Left lobe of liver (tissue), 2 donors: ENCODE results near the gene P2RX1. TPM values are rescaled to one million over a fixed set of nuclear protein-coding genes. Genes with fewer than 3 reads are reported as not detected.

ENCODE experiments used
- ATAC-seq: fragments of 200-7000 bp; cut with Tn5 transposase; one replicate; pipeline ENCODE4 v1.9.1; 2020; ENCODE audit warnings: mild to moderate bottlenecking, moderate library complexity
- DNase-seq: peaks from one replicate; pipeline ENCODE4 v3.0.0-alpha.2; 2020; ENCODE audit warnings: low spot score
- total RNA-seq: library from RNA; stranded (reverse); gene quantifications from one replicate; pipeline ENCODE4 v1.2.1, GENCODE V29; 2021
- donor health status: DM: no; HTN: no; CAD: no; lungs with moderate emphysema.
- donor health status: DM: no; HTN: yes; CAD: no.

Gene P2RX1
- total RNA-seq = 0.13 TPM

DNA sequence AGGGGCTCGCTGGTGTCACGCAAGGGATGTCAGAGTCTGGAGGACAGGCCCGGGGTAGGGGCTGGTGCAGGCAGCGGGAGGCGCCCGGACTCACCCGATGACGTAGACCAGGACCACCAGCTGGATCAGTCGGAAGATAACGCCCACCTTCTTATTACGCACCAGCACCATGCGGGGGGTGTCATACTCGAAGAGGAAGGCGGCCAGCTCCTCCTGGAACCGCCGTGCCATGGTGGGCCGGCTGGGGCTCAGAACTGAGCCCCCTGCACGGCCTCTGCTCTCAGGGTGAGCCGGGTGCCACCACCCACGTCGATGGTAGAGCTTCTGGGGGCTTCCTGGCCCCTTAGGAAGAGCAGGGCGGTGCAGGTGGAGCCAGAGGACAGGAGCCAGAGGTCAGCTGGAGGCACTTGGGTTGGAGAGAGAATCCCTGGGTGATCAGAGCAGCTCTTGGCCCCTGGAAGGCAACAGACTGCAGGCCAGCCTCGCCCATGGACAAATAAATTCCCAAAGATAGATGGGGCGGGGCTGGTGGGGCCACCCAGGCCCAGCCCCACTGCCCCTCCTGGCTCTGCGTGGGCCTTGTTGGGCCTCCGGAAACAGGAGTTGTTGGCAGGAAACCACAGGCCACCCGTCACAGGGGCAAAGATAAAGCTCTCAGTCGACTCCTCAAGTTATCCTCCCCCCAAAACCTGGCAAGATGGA, at the start of gene P2RX1:
Gene P2RX1 (minus strand): TSS at position 471 of the 702 bp plus-strand sequence. CDS start 240 bp downstream, at position 231.
- no peak for DNase-seq
- no peak for ATAC-seq

DNA sequence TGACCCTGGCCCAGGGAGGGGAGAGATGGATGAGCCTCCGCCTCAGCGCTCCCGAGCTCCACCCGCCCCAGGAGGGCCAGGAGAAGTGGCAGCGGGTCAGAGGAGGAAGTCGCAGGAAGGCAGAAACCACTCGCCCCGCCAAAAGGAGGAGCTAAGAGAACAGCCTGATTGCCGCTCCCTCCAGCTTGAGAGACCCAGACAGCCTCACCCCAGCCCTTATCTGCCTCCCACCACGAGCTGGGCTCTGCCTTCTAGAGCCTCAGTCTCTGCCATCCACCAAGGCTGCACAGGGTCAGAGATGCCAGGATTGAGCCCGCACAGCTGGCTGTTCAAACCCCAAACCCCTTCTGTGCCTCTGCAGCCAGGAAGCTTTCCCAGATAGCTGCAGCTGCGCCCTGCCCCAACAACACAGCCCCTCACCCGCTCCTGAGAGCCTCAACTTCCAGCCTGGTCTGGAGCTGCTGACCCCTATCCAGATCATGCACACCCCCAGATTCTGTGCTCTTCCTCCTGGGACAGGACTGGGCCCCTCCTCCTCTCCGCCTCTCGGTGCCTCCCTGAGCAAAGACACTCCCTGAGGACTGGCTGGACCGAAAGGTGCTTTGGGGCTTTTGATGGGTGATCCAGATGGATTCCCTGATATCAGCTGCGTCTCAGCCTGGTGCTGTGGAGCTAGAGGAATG, 49.0 kb upstream of the P2RX1 start:
- ATAC-seq (peak; percentile 28), DNase-seq (no peak)

DNA sequence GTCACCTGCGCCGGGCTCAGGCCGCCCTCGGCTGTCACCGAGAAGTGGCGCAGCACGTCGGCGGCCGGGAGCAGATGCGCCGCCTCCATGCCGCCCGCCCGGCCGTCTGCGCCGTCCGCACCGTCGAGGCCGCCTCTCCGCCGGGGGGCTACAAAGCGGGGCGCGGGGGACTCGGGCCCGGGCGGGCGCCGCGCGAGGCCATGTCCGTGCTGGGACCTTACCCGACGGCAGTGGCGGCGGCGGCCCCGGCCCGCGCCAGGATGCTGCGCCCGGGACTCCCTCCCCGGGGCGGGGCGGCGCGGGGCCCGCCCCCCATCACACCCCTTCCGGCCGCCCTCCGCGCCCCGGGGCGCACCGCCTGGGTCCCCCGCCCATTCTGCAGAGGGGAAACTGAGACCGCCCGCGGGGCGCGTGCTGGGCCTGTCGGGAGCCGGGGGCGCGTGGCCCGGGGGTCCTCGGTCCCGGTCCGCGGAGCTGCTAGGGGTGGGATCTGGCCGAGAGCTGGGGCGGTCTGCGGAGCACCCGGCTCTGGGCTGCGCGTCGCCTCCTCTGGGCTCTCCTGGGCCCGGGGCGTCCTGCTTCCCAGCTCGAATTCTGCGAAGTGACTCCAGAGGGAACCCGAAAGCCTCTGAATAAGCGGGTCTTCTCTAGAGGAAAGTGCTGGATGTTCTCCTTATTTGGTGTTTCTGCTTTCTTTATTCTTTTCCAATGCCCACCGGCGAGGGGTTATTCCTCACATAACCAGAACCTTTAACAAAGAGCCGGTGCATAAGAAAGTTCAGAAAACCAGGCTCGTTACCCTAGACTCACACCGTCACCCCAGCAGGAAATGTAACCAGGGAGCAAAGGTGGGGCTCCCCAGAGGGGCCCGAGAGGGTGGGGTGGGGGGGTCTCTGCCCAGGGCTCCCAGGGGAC, 48.2 kb upstream of the P2RX1 start, which contains the start of gene ATP2A3:
Gene ATP2A3 (minus strand): TSS at position 235 of the 915 bp plus-strand sequence. CDS start 146 bp downstream, at position 89.
- ATAC-seq (peak; percentile 12), DNase-seq (no peak)

DNA sequence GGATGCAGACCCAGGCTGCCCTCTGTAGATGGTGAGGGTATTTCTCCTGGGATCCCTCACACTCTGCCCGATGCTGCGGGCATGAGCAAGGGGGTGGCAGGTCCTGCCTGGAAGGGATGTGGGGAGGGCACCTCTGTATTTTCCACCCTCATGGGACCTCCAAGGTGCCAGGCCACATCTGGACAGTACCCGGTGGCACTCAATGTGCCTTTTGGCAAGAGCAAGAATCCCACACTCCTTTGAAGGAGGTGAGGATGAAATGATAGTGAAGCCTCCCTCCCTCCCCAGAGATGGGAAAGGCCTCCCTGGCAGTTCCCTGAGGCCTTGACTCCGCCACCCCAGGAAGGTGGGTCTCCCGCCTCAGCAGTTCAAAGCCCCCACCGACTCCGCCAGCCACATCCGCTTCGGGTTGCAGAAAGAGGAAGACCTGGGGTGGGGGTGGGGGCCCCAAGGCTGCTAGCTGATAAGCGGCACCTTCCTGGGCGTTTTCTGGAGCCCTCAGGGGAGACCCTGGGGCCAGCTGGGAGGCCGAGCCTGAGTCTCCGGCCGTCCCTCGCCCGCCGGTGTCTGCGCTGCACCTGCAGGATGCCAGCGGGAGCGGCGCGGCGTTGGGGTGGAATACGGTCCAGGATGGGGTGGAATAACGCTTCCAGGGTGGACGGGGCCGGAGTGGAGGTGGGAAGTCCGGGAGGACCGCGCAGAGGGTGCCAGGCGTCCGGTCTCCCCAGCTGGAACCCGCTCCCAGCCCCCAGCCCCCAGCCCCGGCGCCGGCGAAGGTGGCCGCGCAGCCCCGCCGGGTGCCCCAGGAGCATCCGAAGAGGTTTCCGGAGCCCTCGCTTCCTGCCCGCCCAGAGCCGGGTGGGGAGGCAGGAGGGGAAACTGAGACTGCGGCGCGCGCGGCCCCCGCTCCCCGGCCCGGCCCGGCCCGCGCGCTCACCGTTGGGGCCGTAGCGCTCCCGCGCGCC, 47.3 kb upstream of the P2RX1 start:
- ATAC-seq = no peak
- no peak for DNase-seq

DNA sequence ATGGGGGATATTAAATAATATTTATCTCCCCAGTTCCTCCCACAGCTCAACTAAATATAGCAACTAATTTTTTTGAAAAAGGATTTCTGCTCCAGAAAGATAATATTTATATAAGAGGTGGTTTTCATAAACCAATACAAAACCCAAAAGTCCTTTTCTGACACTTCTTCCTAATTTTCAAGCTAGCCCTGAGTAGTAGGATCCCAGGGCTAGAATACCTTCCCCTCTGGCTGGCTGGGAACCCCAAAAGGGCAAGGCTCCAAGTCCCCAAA, 46.6 kb upstream of the P2RX1 start:
- no peak for DNase-seq
- no peak for ATAC-seq

DNA sequence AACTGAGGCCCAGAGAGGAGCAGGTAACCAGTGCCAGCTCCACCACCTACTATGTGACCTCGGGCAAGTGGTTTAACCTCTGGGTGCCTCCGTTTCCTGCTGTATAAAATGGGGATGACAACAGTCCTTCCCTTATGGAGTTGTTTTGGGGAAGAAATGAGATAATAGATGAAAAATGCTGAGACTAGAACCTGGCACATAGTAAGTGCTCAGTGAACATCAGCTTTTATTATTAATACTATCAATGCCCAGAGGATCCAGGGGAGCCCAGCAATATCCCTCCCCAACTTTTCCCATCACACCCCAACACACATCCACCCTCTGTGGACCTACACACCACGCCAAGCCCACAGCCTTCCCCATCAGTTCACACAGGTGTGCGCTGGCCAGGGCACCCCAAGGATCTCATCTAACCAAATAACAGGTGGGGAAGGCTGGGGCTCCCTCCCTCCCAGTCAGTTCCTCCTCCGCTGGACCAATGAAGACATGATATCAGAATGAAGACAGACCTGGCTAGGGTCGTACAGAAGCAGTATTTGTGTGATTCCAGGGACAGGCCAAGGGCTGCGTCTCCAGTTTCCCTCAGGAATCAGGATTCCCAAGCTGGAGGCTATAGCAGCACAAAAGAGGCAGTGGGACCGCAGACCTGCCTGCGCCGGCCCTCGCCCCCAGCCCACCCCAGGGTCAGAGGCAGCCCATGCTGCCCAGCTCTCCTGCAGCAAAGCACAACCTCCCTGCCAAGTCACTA, 46.1 kb upstream of the P2RX1 start:
- ATAC-seq = no peak
- no peak for DNase-seq

DNA sequence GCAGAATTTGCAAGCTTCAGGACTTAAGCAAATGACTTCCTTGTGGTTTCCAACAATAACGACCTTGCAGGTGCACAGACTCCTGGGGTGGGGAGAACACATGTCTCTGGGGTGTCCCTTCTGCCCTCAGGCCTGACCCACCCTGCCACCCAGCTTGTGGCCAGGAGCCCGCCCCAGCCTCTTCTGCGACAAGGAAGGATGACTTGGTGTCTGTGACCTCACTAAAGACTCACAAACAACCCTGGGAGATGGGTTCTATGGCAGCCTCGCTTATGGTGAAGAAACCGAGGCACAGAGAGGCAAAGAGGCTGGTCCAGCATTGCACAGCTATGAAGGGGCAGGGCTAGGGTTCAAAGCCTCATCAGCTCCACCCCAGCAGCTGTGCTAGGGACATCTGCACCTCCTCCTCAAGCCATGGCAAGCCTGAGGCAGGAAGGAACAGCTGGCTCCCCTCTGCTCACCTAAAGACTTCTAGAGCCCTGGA, 45.3 kb upstream of the P2RX1 start:
- DNase-seq (no peak), ATAC-seq (no peak)

DNA sequence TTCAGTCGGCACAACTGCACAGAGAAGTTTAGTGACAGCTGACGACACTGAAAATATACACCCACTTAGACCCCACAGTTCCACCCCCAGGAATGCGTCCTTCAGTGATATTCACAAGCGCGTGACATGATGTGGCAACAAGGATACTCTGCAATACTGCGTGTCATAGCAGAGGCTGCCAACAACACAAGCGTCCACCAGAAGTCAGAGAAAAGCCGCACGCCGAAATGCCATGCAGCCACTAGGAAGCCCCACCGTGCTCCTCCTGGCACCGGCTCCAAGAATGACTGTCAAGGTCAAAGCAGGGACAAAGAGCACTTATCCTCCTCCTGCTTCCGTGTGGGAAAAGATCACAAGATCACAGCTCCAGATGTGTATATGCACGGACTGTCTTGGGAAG, 44.5 kb upstream of the P2RX1 start:
- DNase-seq (no peak), ATAC-seq (no peak)

DNA sequence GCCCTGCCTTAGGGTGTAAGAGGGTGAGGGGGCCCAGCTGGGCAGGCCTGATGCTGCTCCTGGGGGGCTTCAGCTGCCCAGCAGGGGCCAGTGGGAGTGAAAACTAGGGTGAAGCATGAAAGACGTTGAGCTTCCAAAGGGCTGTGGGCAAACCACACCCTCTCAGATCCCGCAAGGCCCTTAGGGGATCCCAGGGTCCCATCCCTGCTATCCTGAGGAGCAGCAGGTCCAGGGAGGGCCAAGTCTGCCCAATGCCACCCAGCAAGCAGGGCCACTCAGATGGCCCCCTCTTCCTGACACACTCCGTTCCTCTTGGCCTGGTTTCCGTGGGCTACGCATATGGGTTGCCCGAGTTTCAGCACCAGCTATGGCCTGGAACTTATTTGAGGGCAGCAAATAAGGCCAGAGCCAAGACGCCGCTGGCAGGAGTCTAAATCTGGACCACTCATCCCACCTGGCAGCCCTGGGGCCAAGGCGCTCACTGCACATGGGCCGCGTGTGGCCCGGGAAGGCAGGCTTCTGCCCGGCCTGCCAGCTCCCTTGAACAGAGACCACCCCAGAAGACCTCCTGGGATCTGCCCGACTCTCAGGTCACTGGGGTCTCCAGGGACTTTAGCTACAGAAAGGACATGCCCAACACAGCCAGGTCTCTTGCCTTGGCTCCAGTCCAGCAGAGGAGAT, 43.8 kb upstream of the P2RX1 start:
- DNase-seq (no peak), ATAC-seq (no peak)

DNA sequence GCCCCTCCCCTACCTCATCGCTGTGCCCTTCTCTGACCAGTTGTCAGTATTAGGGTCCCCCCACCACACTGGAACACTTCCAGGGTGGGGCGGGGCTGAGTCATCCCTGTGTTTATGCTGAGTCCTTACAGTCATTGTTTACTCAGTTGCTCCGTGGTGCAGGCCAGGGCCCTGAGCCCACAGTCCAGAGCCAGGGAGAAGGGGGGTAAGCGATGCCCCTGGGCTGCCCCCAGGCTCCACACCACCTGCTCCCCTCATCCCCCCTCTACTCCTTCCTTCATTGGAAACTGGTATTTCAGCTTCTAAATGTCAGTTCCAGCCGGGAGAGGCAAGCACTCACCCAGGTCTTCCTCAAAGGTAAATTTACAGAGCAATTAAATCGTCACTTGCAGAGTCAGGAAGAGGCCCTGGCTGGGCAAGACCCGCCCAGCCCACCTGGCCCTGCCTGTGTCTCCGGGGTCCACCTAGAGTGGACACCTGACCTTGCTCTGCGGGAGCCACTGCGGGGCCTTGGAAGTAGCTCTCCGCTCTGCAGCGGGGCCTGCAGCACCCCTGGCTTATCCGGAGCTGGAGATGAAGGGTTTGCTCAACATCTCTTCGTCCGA, 43.1 kb upstream of the P2RX1 start:
- DNase-seq = no peak

DNA sequence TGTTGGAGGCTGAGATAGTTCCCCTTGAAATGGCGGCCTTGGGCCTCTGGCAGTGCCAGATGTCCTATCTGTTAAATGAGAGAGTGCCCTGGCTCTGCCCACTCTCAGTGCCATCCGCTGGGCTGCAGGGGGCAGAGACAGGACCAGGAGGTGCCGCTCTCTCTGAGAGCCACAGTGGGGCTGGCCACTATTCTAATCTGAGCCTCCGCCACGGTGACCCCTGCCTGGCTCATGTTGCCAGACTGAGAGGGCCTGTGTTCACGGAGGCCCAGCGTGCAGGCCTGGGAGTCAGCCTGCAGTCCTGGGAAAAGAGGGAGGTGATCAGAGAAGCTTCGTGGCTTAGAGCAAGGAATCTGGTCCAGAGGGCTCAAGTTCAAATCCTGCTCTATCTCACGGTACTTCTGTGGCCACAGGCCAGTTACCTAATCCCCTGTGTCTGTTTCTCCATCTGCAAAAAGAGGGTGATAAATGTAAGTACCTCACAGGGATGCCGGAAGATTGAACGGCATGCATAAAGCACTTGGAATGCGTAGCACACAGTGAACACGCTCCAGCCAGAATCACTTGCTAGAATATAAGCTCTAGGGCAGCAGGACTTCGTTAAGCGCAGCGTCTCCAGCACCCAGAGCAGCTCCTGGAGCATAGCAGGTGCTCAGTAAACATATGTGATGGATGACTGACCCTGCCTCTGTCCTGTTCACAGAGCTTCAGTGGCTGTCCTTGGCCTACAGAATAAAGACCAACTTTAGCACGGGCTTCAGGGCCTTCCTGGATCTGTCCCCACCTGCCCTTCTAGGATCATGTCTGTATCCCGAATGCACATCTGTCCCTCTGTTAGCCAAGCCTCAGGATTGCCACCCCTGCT, 41.7 kb upstream of the P2RX1 start:
- ATAC-seq (no peak), DNase-seq (no peak)

More for the DNA sequence above, 43.1 kb upstream of the P2RX1 start:
- ATAC-seq = no peak

DNA sequence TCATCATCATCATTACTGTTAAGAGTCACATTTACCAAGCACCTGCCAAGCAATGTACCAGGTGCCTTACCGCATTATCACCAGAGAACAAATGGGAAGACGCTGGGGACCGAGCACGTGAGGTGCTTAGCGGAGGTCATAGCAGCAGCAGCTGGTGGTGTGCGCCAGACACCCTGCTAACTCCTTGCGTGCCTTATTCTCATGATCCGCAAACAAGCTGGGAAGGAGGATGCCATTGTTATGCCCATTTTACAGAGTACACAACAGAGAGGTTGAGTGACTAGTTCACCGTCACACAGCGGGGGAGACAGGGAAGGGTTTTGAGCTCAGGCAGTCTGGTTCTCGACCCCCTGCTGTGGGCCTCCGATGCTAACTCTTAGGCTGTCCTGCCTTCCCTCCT, 40.7 kb upstream of the P2RX1 start:
- ATAC-seq = no peak
- no peak for DNase-seq

DNA sequence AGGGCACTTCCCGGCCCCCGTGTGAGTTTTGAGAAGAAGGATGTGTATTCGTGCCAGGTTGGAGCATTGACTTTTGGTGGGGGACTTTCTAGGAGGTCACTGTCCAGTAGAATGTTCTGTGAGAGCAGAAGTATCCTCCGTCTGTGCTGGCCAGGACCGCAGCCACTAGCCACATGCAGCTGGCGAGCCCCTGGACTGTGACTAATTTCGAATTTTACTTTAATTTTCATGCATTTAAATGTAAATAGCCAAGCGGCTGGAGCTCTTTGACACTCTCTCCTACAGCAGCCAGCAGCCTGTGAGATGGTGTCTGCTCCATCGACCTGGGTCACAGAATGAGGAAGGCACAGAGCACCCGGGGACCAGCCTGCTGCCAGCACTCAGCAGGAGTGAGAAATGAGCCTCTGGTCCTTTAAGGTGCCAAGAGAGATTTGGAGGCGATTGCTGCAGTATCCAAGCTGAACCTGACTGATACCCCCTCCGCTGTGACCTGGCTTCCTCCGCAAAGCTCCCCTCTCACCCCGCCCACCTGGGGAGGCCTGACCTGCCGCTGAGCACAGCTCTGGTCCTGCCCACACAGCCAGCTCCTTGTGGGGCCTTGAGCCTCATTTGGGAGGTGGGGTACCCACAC, 40.2 kb upstream of the P2RX1 start:
- ATAC-seq = no peak
- DNase-seq = no peak

DNA sequence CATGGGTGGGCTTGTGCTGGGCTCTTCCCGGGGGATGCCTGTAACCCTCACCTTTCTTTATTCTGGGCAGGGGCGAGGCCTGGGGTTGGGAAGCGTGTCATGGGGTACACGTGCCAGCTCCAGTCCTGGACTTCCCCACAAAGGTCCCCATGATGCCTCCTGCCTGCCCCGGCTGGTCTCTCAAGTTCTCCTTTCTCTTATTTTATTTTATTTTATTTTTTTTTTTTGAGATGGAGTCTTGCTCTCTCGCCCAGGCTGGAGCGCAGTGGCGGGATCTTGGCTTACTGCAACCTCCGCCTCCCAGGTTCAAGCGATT, 39.4 kb upstream of the P2RX1 start:
- no peak for DNase-seq
- no peak for ATAC-seq

DNA sequence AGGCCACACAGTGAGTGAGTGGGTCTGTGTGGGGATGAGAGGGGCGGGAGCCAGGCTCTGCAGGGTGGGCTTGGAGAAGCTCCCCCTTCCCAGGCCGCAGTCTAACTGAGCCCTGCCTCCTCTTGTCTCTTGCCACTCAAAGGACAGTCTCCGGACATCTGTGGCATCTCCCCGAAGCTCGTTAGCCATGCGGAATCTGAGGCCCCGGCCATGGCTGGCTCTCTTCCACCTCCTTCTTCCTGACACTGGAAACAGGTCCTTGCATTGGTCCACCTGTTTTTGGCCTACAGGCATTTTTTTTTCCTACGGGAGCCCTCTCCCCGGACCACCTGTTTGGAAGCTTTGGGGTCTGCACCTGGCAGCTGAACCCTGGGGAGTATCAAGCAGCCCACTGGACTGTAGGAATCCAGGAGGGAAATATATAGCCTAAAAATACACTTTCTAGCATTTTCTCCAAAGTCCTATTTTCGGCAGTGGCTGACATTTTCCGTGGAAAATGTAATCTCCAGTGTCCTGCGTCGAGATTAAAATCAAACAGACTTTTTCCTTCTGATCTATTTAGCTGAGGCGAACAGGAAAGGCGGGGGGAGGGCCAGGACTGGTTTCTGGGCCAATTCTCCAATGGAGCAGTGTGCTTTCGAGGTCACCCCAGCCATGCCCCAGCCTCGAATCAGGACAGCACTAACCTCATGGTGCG, 38.9 kb upstream of the P2RX1 start:
- no peak for DNase-seq
- no peak for ATAC-seq

DNA sequence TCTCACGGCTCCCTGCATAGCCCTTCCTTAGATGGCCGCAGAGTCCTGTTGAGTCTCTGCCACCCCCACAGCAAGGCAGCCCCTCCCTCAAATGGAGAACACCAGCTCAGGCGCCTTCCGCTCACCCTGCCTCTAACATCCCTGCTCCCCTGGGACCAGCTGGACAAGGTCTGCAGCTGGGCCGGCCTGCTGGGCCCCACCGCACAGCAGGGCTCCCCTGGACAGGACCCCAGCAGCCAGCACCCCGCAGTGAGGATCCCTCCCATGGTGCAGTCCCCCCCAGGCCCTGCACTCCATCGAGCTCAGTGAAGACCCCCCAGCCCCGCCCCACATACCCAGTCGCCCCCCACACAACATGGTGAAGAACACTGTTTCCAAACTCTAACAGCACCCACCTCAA, 37.8 kb upstream of the P2RX1 start:
- no peak for ATAC-seq

DNA sequence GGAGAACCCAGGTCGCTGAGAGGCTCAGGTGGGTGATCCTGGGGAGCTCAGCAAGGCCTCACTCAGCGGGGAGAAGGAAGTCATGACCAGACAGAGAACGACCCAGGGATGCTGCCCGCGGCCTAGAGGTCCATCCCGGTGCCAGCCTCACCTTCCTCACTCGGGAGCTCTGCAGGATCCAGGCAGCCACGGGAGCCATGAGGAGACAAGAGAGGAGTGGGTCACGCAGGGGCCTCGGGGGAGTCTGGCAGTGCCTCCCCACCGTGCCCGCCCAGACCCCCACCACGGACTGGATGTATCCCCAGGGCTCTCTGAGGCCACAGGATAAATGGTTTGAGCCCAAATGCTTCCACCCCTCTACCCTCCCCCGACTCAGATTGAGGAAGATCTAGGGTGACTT, 37.3 kb upstream of the P2RX1 start:
- no peak for ATAC-seq
- DNase-seq = no peak

More for the DNA sequence above, 37.8 kb upstream of the P2RX1 start:
- DNase-seq = no peak
